GM19438 (cell line): ENCODE measurements around the gene SAA2.
A peak's percentile ranks its signal among the peaks of the same experiment; 100 is the strongest.
"Not testable (repeated sequence)": the region's sequence is repeated elsewhere in the genome, so short reads cannot be mapped to it uniquely, and the experiment has no call there.

Experiments
- ATAC-seq: cut with Tn5 transposase; IDR thresholded peaks from one replicate; pipeline ENCODE4 v1.9.1; 2021; ENCODE audit warnings: low read depth; ENCODE audit not compliant: unreplicated experiment

Gene SAA2

DNA sequence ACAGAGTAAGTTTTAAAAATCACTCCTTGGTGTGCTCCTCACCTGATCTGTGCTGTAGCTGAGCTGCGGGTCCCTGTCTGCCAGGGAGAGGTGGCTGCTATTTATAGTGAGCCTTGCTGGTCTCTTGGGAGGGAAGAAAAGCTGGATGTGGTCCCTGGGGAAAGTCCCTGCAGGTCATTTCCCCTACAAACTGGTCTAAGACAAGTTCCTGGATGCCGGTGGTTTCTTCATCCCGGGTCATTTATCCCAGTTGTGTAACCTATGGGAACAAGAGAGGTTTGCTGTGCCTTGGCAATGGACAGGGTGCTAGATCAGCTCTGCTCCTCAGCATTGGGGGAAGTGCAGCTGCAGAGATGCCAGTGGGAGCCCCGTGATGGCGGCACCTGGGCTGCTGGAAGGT, at the start of gene SAA2:
Gene SAA2, minus strand, starts transcription at position 108 of the 400 bp plus-strand sequence. CDS start 657 bp downstream, outside the sequence.
- no peak for ATAC-seq

DNA sequence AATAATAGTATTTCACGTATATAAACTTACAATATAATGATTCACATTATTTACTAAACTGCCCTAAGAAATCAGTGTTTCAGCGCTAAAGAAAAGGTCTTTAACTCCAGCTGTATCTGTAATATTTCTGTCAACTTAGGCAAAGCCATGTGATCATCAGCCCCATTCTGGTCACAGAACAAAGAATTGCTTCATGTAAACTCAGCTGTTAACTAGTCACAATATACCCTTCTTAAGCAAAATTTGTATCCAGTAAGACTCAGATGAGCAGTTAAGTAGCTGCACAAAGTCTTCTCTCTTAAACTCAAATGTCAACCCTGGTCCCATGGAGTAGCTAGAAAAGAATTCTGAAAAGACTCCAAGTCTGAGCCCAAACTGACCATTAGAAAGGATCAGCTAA, 46.8 kb upstream of the SAA2 start:
- ATAC-seq = no peak

DNA sequence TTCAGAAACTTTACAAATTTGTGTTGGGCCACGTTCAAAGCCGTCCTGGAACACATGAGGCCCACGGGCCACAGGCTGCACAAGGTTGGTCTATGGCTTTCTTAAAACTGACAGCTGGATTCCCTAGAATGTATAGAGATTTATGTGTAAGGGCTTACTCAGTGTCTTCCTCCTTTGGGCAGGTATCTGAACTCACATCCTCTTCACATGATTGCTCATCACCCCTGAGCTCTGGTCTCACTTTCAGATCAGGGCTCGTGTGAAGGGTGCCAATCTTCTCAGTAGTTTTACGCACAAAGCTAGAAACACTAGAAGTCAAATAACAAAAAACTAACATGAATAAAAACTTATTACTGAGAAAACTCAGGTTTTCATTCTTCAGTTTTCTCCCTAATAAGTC, 46.4 kb upstream of the SAA2 start:
- no peak for ATAC-seq

DNA sequence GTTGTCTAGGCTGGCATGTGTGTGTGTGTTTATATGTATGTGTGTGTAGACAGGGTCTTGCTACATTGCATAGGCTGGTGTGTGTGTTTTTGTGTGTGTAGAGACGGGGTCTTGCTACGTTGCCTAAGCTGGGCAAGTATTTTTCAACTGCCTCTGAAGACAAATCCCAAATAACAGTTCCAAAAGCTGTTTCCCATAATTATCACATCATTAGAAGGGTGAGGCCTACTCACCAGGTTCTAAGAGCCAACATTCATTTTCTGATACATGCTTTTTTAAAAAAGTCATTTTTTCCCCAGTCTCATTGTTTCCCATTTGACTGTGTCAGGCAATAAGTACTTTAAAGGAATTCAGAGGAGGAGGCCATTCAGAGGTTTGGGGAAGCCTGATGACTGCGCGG, 40.4 kb upstream of the SAA2 start:
- no peak for ATAC-seq

DNA sequence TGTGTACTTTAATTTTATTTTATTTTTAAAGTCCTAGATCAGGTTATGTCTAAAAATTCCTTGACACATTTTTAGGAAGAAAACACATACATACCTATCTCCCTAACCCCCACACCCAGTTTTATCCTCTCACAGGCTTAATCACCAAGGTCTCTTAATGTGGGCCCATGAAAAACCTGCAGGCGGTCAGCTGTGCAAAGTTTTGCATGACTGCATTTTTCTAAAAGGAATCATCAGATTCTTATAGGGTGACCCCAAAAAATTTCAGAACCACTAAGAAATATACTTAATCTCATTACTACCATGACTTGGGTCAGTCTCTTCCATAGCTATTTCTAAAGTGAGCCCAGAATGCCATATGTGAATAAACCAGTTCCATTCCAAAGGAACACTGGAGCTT, 37.4 kb upstream of the SAA2 start:
- ATAC-seq = no peak

DNA sequence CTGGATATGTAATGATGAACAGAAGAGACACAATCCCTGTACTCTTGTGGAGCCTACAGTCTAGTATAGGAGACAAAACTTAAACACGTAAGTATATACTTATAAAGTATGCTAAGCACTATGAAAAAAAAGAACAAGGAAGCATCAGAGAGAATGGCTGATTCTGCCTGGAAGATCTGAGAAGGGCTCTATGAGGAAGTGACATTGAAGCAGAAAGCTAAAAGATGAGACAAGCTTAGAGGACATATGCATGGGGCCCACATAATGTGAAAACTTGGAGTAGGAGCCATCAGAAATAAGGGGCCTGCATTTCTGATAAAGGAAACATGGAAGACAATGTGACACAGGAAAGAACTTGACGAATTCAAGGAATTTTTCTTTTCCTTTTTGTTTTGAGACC, 34.2 kb upstream of the SAA2 start:
- ATAC-seq = no peak

DNA sequence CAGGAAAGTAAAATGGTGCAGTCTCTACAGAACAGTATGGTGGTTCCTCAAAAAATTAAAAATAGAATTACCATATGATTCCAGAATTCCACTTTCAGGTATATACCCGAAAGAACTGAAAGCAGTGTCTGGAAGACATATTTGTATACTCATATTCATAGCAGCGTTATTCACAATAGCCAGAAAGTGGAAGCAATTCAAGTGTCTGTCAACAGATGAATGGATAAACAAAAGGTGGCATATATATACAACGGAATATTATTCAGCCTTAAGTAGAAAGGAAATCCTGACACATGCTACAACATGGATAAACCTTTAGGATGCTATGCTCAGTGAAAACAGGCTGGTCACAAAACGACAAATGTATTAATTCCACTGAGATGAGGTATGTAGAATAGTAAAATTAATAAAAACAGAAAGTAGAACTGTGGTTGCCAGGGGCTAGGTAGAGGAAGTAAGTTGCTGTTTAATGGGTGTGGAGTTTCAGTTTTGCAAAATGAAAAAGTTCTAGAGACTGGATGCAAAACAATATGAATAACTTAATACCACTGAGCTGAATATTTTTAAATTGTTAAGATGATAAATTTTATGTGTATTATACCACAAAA, 32.1 kb upstream of the SAA2 start:
- ATAC-seq = peak; percentile 91

DNA sequence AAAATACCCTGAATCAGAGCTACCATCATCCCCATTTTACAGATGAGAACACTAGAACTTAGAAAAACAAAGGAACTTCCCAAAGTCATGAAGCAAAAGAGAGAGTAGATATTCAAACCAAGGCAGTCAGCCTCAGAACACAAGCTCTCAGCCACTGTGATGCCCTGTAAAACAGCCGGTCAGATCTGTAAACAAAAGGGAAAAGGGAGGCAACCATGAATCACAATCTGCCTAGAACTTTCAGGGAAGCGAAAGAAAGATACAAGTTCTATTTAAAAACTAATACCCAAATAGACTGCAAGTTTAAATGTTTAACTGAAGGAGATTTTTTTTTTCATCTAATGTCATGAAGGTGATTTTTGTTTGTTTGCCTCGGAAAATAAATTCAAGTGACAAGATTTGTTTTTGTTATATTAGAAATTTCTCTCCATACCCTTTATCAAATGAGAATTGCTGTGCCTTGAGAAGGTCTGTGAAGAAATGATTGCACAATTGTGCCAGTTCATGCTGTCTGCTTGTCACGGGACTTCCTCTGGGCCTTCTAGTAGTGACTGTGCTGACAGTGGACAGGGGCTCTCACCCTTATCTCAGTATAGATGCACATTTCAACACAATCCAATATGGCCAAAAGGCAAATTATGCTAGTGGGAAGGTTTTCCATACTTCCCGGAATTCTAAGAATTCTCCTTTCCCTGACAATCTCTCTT, 29.2 kb upstream of the SAA2 start:
- ATAC-seq = no peak

DNA sequence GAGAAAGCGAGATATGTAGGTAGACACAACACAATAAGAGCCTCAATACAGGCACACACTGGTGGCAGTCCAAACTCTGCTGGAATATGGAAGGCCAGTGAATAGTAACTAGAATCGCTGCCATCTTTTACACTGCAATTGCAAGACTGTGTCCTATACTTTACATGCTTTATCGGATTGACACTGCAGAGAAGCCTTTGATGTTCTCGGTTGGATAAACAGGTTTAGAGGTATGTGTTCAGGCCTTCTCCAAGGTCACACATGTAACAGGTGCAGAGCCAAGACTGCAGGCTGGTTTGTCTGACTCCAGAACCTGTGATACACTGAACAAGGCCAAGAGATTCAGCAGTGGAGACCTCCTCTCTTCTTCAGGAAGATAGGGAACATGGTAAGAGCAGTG, 22.7 kb upstream of the SAA2 start:
- ATAC-seq = no peak

DNA sequence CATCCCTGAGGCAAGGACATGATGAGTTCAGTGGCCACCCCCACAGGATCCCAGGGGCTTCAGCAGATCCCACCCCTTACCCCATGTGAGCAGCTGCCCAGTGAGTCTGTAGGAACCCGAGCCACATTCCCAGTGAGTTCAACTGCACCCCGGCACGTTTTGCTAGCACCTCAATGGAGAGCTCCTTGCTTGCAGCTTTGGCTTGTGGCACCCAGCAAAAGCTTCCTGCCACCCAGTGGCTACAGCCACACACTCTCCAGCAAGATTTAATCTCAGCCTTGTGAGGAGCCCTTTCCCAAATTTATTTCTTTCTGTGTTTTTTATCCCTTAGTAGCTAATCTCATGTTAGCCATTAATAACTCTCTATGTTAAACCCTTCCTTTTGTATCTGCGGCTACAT, 21.6 kb upstream of the SAA2 start:
- no peak for ATAC-seq

DNA sequence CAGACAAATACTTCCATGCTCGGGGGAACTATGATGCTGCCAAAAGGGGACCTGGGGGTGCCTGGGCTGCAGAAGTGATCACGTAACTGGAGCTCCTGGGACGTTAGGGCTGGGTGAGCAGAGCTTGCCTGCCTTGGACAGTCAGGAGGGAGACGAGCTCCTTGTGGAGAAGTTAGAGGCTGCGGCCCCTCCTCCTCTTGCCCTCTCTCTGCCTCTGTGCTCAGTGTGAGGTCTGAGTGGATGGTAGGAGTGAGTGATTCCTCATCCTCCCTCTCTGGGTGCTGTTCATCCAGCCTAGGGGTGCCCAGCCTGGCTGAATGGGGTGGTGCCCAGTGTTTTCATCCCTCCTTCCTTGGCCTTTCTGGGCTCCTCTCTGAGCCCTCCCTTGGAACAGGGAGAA, 20.8 kb upstream of the SAA2 start:
- ATAC-seq = not testable (repeated sequence)

DNA sequence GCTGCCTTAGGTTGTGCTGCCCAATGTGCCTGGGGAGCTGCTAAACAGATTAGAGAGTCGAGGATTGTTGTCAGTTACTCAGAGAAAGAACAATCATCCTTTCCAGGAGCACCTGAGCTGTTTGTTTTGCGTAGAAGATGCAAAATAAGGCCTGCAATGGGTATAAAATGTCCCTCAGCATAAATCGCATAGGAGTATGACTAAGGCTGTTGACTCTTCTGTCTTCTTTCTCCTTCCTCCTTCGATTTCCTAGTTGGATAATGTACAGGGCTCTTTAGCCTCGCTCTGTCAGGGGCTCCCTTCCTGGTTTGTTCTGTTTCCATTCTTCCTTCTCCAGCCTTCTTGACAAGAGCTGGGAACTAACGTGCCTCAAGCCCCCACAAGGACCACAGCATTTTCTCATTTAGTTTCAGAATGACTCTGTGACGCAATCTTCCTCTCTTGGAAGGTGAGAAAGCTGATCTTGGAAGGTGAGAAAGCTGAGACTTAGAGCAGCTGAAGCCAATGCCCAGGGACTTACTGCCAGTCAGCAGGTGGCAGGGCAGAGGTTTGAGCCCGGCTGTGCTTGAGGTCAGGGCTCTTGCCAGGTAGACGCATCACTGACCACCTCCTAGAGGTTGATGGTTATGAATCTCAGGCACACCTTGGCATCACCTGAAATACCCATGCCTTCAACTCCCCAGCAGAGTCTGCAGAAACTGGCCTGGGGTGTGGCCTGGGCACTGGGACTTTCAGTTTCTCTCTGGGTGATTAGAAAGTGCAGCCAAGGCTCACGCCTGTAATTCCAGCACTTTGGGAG, 19.1 kb upstream of the SAA2 start:
- ATAC-seq = peak; percentile 51

DNA sequence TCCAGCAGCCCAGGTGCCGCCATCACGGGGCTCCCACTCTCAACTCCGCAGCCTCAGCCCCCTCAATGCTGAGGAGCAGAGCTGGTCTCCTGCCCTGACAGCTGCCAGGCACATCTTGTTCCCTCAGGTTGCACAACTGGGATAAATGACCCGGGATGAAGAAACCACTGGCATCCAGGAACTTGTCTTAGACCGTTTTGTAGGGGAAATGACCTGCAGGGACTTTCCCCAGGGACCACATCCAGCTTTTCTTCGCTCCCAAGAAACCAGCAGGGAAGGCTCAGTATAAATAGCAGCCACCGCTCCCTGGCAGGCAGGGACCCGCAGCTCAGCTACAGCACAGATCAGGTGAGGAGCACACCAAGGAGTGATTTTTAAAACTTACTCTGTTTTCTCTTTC, 17.5 kb upstream of the SAA2 start, which contains the start of gene SAA1:
Gene SAA1, plus strand, starts transcription at position 316 of the 400 bp plus-strand sequence. CDS start 624 bp downstream, outside the sequence.
- ATAC-seq = no peak

DNA sequence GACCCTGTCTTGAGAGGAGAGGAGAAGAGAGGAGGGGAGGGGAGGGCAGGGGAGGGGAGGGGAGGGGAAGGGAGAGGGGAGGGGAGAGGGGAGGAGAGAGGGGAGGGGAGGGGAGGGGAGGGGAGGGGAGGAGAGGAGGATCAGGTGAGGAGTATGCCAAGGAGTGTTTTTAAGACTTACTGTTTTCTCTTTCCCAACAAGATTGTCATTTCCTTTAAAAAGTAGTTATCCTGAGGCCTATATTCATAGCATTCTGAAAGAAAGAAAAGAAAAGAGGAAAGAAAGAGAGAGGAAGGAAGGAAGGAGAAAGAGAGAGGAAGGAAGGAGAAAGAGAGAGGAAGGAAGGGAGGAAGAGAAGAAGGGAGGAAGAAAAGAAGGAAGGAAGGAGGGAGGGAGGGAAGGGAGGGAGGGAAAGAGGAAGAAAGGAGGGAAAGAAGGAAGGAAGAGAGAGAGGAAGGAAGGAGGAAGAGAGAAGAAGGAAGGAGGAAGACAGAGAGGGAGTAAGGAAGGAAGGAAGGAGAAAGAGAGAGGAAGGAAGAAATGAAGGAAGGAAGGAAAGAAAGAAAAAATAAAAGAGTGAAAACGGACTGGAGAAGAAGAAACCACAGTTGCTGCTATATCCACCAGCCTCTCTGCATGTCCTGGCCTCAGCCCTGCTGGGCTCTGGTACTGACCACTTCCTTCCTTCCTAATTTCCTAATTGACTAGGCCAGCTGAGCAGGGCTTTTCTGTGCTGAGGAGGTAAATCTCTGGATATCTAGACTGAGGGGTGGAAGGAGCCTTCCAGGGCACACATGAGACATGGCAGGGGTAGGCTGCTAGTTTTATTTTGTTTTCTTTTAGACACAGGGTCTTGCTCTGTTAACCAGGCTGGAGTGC, 16.4 kb upstream of the SAA2 start:
- no peak for ATAC-seq

DNA sequence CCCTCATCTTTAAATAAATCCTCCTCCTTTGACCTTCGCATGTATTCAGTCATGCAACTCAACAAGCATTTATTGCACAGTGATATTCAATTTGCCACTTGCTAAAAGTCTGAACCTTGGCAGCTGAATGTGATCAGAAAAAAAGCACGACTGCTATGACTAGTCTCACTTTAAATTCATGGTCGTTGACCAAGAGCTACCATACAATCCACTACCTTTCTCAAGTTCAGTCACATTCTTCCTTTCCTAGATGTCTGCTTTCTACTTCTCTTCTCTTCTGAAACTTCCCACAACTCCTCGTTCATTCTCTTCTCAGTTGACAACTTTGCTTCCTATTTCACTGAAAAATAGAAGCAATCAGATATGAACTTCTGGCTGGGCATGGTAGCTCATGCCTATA, 15.6 kb upstream of the SAA2 start:
- ATAC-seq = no peak

DNA sequence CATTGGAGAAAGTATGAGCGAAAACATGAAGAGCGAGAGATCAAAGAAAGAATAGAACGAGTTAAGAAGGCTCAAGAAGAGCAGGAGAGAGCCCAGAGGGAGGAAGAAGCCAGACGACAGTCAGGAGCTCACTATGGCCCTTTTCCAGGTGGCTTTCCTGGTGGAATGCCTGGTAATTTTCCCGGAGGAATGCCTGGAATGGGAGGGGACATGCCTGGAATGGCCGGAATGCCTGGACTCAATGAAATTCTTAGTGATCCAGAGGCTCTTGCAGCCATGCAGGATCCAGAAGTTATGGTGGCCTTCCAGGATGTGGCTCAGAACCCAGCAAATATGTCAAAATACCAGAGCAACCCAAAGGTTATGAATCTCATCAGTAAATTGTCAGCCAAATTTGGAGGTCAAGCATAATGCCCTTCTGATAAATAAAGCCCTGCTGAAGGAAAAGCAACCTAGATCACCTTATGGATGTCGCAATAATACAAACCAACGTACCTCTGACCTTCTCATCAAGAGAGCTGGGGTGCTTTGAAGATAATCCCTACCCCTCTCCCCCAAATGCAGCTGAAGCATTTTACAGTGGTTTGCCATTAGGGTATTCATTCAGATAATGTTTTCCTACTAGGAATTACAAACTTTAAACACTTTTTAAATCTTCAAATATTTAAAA, 14.3 kb upstream of the SAA2 start:
- not testable (repeated sequence) for ATAC-seq

DNA sequence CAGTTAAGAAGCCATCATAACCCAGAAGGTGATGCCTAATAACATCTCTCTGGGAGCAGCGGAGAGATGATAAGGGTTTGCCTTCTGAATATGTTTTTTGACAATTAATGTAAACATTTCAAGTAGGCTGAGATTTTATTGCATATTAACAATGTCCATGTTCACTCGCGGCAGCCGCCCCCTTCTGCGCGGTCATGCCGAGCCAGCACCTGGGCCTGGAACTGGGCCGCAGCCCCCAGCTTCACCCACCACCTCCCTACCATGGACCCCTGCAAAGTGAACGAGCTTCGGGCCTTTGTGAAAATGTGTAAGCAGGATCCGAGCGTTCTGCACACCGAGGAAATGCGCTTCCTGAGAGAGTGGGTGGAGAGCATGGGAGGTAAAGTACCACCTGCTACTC, 13.3 kb upstream of the SAA2 start:
- no peak for ATAC-seq

DNA sequence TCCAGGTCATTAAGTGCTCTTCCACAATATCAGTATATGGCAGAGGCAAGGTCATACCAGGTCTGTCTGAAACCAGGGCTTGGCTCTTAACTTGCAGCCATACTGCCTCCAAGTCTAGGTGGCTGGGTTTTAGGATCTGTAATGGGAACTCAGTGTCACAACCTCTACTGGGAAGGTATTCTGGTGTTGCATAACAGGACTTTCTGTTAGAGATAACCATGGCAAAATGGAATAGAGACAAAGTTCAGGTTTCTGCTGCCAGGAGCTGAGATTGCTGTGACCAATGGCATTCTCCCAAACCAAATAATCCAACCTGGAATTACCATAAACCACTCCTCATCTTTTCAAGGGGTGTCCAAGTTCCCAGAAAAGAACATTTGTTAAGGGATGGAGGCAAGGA, 10.8 kb upstream of the SAA2 start:
- no peak for ATAC-seq

DNA sequence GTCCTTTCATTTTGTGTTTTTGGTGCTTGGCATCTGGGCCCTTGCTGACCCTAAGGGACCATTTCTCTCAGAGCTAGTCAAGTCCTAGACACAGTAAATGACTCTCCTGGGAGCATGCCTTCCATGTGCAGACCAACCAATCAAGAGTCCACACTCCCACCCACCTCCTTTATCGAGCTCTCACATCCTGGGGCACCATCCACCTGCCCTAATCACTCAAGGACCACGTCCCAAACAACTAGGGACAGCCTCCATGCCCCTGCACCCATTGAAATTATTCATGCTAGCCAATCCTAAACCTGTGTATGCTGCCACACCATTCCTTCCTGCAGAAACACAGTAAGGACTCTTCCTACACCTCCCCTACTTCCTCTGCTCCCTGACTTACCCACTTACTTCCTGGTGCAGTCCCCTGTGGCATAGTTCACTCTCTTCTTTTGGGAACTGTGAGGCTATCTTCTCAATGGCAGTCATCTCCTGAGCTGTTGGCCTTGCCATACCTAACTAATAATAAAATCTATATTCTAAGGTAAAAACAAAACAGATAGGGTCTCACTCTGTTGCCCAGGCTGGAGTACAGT, 6.4 kb upstream of the SAA2 start:
- no peak for ATAC-seq
